GM12873 (cell line): ENCODE results near the gene SPINT1.
A peak's percentile ranks its signal among the peaks of the same experiment; 100 is the strongest.

Experiments used
- CTCF ChIP-seq: IDR thresholded peaks from 2 replicates; pipeline ENCODE4 v1.5.1; 2012; ENCODE audit warnings: low read depth, mild to moderate bottlenecking, moderate library complexity, low read length, control low read depth; ENCODE audit not compliant: insufficient read depth; ENCODE audit errors: missing control alignments

The SPINT1 gene

GRCh38 chr15:40843885-40844695 is at the start of gene SPINT1:
TSS of gene SPINT1 (plus strand) at chr15:40844048. CDS start at chr15:40844555, 507 bp downstream.
- no peak for TF ChIP-seq CTCF

- no peak for TF ChIP-seq CTCF
These were observed 47.8 kb upstream of the SPINT1 start for GRCh38 chr15:40796041-40796440.

- TF ChIP-seq CTCF, result no peak
These were observed 47.3 kb upstream of the SPINT1 start for GRCh38 chr15:40796512-40796911.

GRCh38 chr15:40799523-40799922 is 44.3 kb upstream of the SPINT1 start:
- no peak for TF ChIP-seq CTCF

GRCh38 chr15:40803076-40803475 is 40.8 kb upstream of the SPINT1 start:
- TF ChIP-seq CTCF, result no peak

GRCh38 chr15:40803688-40804087 is 40.2 kb upstream of the SPINT1 start:
- peak; percentile 21 for TF ChIP-seq CTCF

GRCh38 chr15:40806672-40807027 is 37.2 kb upstream of the SPINT1 start:
- no peak for TF ChIP-seq CTCF
